Endothelial cell of umbilical vein (primary cell): ENCODE results near the gene IGSF1.

Source experiments
- CTCF ChIP-seq, 2 donors: IDR thresholded peaks; 1 replicate in 1 of 2; 2 replicates in 1 of 2; pipeline ENCODE4 v1.5.1; 2011; ENCODE audit warnings: low read length in 2 of 2, mild to moderate bottlenecking in 2 of 2, moderate library complexity in 2 of 2, control low read depth in 1 of 2, inconsistent platforms in 1 of 2, low read depth in 1 of 2; ENCODE audit not compliant: insufficient read depth in 1 of 2; ENCODE audit errors: extremely low read depth in 1 of 2
- EZH2 ChIP-seq: IDR thresholded peaks from 2 replicates; pipeline ENCODE4 v1.6.1; 2012; ENCODE audit warnings: borderline replicate concordance, low read depth, mild to moderate bottlenecking, moderate library complexity, low read length, inconsistent platforms; ENCODE audit not compliant: severe bottlenecking
- FOS ChIP-seq: IDR thresholded peaks from 2 replicates; pipeline ENCODE4 v1.6.1; 2011; ENCODE audit warnings: mild to moderate bottlenecking, low read length, moderate library complexity, borderline replicate concordance; ENCODE audit not compliant: insufficient read depth
- JUN ChIP-seq: IDR thresholded peaks from 2 replicates; pipeline ENCODE4 v1.6.1; 2011; ENCODE audit warnings: borderline replicate concordance, low read depth; ENCODE audit not compliant: insufficient read length, insufficient read depth
- MAX ChIP-seq: IDR thresholded peaks from 2 replicates; pipeline ENCODE4 v1.6.1; 2011; ENCODE audit not compliant: insufficient read depth, insufficient read length
- POLR2A ChIP-seq: IDR thresholded peaks from 2 replicates; pipeline ENCODE4 v1.6.1; 2012; ENCODE audit warnings: low read depth, mild to moderate bottlenecking, control low read depth, low read length
- POLR2AphosphoS5 ChIP-seq: IDR thresholded peaks from 2 replicates; pipeline ENCODE4 v1.6.1; 2012; ENCODE audit warnings: low read depth, mild to moderate bottlenecking, control low read depth, low read length, moderate library complexity; ENCODE audit not compliant: insufficient read depth

- TF ChIP-seq EZH2 (no peak), CTCF (IDR thresholded peaks at IDR 0.05; ENCODE audit: extremely low read depth in 1 of 2, insufficient read depth in 1 of 2, low read depth in 1 of 2, low read length in 2 of 2) (no peak), FOS (no peak), POLR2AphosphoS5 (no peak), JUN (no peak), POLR2A (no peak), MAX (no peak)
These were observed 53.1 kb downstream of the IGSF1 start for GRCh38 chrX:131235768-131236545.
